Effector memory CD8-positive, alpha-beta T cell (primary cell): ENCODE data around the gene ARF1.

ENCODE experiments used
- ATAC-seq: fragments of 150-1000 bp; cut with Tn5 transposase; replicated peaks from 2 replicates; pipeline ENCODE4 v1.10.0; 2021; ENCODE audit warnings: mild to moderate bottlenecking, moderate library complexity
- DNase-seq, 3 experiments: peaks; one replicate each; pipeline ENCODE4 v3.0.0; 2021
- H3K27ac Mint-ChIP-seq, 2 donors: one replicate each; pipeline ENCODE4 v1.8.0; 2022; ENCODE audit warnings: mild to moderate bottlenecking in 2 of 2, mixed read lengths in 2 of 2, moderate library complexity in 2 of 2
- H3K27me3 Mint-ChIP-seq, 2 donors: one replicate each; pipeline ENCODE4 v1.8.0; 2022; ENCODE audit warnings: mixed read lengths in 2 of 2
- H3K36me3 Mint-ChIP-seq: one replicate; pipeline ENCODE4 v1.8.0; 2022; ENCODE audit warnings: mild to moderate bottlenecking, moderate library complexity, mixed read lengths; ENCODE audit not compliant: insufficient read depth
- H3K4me1 Mint-ChIP-seq, 2 donors: one replicate each; pipeline ENCODE4 v1.8.0; 2022; ENCODE audit warnings: low read depth in 2 of 2, mixed read lengths in 2 of 2
- H3K4me3 Mint-ChIP-seq, 2 donors: one replicate each; pipeline ENCODE4 v1.8.0; 2022; ENCODE audit warnings: mild to moderate bottlenecking in 2 of 2, mixed read lengths in 2 of 2, moderate library complexity in 2 of 2
- H3K9me3 Mint-ChIP-seq, 2 donors: one replicate each; pipeline ENCODE4 v1.8.0; 2022; ENCODE audit warnings: mixed read lengths in 2 of 2
- total RNA-seq, 9 experiments: gene quantifications; one replicate each; lab custom pipeline; 2026; lab: John Stamatoyannopoulos, UW

ARF1 gene
- total RNA-seq, result 215 to 443 (median 303) reads per million in 9 experiments

GRCh38 chr1:228082214-228082917, at the start of gene ARF1:
Gene ARF1, plus strand, starts transcription at chr1:228082708. Its CDS starts 14,407 bp downstream, at chr1:228097115.
- peaks cover 34% of the 10 kb centered on the region for H3K36me3 Mint-ChIP-seq

GRCh38 chr1:228033376-228033775, 49.1 kb upstream of the ARF1 start:
- ATAC-seq, result no peak
- no peak for DNase-seq
- H3K4me3 Mint-ChIP-seq, result no peak overlapping the region
- no peaks in the 10 kb centered on the region for H3K4me1 Mint-ChIP-seq
- H3K9me3 Mint-ChIP-seq, result peaks cover 0 to 1% of the 10 kb centered on the region in 2 donors
- peaks cover 39 to 85% of the 10 kb centered on the region in 2 donors for H3K27me3 Mint-ChIP-seq
- H3K27ac Mint-ChIP-seq, result no peak overlapping the region
- no peaks in the 10 kb centered on the region for H3K36me3 Mint-ChIP-seq

More at GRCh38 chr1:228082214-228082917, at the start of gene ARF1:
- Mint-ChIP-seq H3K4me3 (peak within 1 kb of the TSS; percentile 91 to 94), H3K9me3 (no peaks in the 10 kb centered on the region), H3K4me1 (peaks cover 46 to 58% of the 10 kb centered on the region in 2 donors), H3K27me3 (no peaks in the 10 kb centered on the region), H3K27ac (peak within 1 kb of the TSS; percentile 96 to 98)
- DNase-seq, result peak; percentile 85 to 95 (median 93)
- peak; percentile 79 for ATAC-seq

- DNase-seq, result no peak
- Mint-ChIP-seq H3K27ac (no peak overlapping the region), H3K27me3 (peaks cover 51 to 86% of the 10 kb centered on the region in 2 donors), H3K36me3 (no peaks in the 10 kb centered on the region), H3K9me3 (peaks cover 0 to 1% of the 10 kb centered on the region in 2 donors), H3K4me3 (no peak overlapping the region), H3K4me1 (no peaks in the 10 kb centered on the region)
- ATAC-seq, result no peak
These were observed 47.3 kb upstream of the ARF1 start for GRCh38 chr1:228034954-228035837.

- H3K4me1 Mint-ChIP-seq, result no peaks in the 10 kb centered on the region
- DNase-seq (no peak), ATAC-seq (no peak)
- peaks cover 50 to 83% of the 10 kb centered on the region in 2 donors for H3K27me3 Mint-ChIP-seq
- peaks cover 0 to 1% of the 10 kb centered on the region in 2 donors for H3K9me3 Mint-ChIP-seq
- no peaks in the 10 kb centered on the region for H3K36me3 Mint-ChIP-seq
- no peak overlapping the region for H3K4me3 Mint-ChIP-seq
- no peak overlapping the region for H3K27ac Mint-ChIP-seq
These were observed 46.7 kb upstream of the ARF1 start for GRCh38 chr1:228035844-228036243.

- Mint-ChIP-seq H3K27ac (no peak overlapping the region), H3K36me3 (no peaks in the 10 kb centered on the region), H3K27me3 (peaks cover 41 to 74% of the 10 kb centered on the region in 2 donors), H3K9me3 (peaks cover 0 to 1% of the 10 kb centered on the region in 2 donors), H3K4me1 (no peaks in the 10 kb centered on the region), H3K4me3 (no peak overlapping the region)
- no peak for ATAC-seq
- DNase-seq, result no peak
These were observed 45.7 kb upstream of the ARF1 start for GRCh38 chr1:228036701-228037231.

GRCh38 chr1:228037401-228038386, 44.8 kb upstream of the ARF1 start:
- H3K4me3 Mint-ChIP-seq, result peak overlapping the region in 1 of 2 donors; percentile 33
- H3K36me3 Mint-ChIP-seq, result no peaks in the 10 kb centered on the region
- H3K9me3 Mint-ChIP-seq, result peaks cover 0 to 1% of the 10 kb centered on the region in 2 donors
- DNase-seq (no peak), ATAC-seq (peak; percentile 69)
- peaks cover 34 to 64% of the 10 kb centered on the region in 2 donors for H3K27me3 Mint-ChIP-seq
- no peaks in the 10 kb centered on the region for H3K4me1 Mint-ChIP-seq
- no peak overlapping the region for H3K27ac Mint-ChIP-seq

- Mint-ChIP-seq H3K4me3 (no peak overlapping the region), H3K36me3 (no peaks in the 10 kb centered on the region), H3K27ac (no peak overlapping the region), H3K9me3 (peaks cover 0 to under 1% of the 10 kb centered on the region in 2 donors), H3K27me3 (peaks cover 26 to 56% of the 10 kb centered on the region in 2 donors), H3K4me1 (no peaks in the 10 kb centered on the region)
- ATAC-seq, result no peak
- no peak for DNase-seq
These were observed 44.0 kb upstream of the ARF1 start for GRCh38 chr1:228038387-228039005.

- no peaks in the 10 kb centered on the region for H3K9me3 Mint-ChIP-seq
- ATAC-seq (no peak), DNase-seq (no peak)
- H3K36me3 Mint-ChIP-seq, result no peaks in the 10 kb centered on the region
- no peak overlapping the region for H3K4me3 Mint-ChIP-seq
- no peak overlapping the region for H3K27ac Mint-ChIP-seq
- no peaks in the 10 kb centered on the region for H3K4me1 Mint-ChIP-seq
- H3K27me3 Mint-ChIP-seq, result peaks cover 23 to 49% of the 10 kb centered on the region in 2 donors
These were observed 43.3 kb upstream of the ARF1 start for GRCh38 chr1:228039006-228039903.

- Mint-ChIP-seq H3K4me3 (no peak overlapping the region), H3K27ac (no peak overlapping the region), H3K27me3 (peaks cover 23 to 41% of the 10 kb centered on the region in 2 donors), H3K4me1 (no peaks in the 10 kb centered on the region), H3K36me3 (no peaks in the 10 kb centered on the region), H3K9me3 (no peaks in the 10 kb centered on the region)
- DNase-seq, result no peak
- no peak for ATAC-seq
These were observed 42.5 kb upstream of the ARF1 start for GRCh38 chr1:228039986-228040385.

GRCh38 chr1:228041316-228041715, 41.2 kb upstream of the ARF1 start:
- Mint-ChIP-seq H3K27me3 (peaks cover 18 to 28% of the 10 kb centered on the region in 2 donors), H3K27ac (no peak overlapping the region), H3K4me1 (no peaks in the 10 kb centered on the region), H3K9me3 (no peaks in the 10 kb centered on the region), H3K36me3 (no peaks in the 10 kb centered on the region), H3K4me3 (no peak overlapping the region)
- ATAC-seq (no peak), DNase-seq (no peak)

GRCh38 chr1:228042508-228042907, 40.0 kb upstream of the ARF1 start:
- Mint-ChIP-seq H3K4me1 (no peaks in the 10 kb centered on the region), H3K27ac (no peak overlapping the region), H3K27me3 (peaks cover 14 to 16% of the 10 kb centered on the region in 2 donors), H3K36me3 (no peaks in the 10 kb centered on the region), H3K9me3 (no peaks in the 10 kb centered on the region), H3K4me3 (no peak overlapping the region)
- no peak for DNase-seq
- ATAC-seq, result no peak
